GM12878 (cell line): ENCODE results near the gene ADORA2B. TPM values are rescaled to one million over a fixed set of nuclear protein-coding genes. Genes with fewer than 3 reads are reported as not detected.

Experiments used
- ATAC-seq: fragments of 200-7000 bp; cut with Tn5 transposase; 3 replicates; pipeline ENCODE4 v1.9.1; 2020; ENCODE audit warnings: mild to moderate bottlenecking, moderate library complexity
- BruUV-seq: library from RNA; stranded (reverse); fragments of 400-500 nt; replicated peaks from 2 replicates; lab custom pipeline; 2021; lab: Mats Ljungman, UMichigan
- CTCF ChIA-PET: fragments of 300-600 bp; sonication (Branson Sonifier 250); formaldehyde crosslinking; extraction: SDS; loops from one replicate; lab custom pipeline; 2021; ENCODE audit warnings: inconsistent platforms; lab: Yijun Ruan, JAX
- POLR2A ChIA-PET: fragments of 350-600 bp; formaldehyde crosslinking; extraction: SDS; loops from one replicate; lab custom pipeline; 2021; ENCODE audit warnings: inconsistent platforms; lab: Charles Lee
- RAD21 ChIA-PET: fragments of 300-600 bp; sonication (Branson Sonifier 250); formaldehyde crosslinking; loops from one replicate; lab custom pipeline; 2023; ENCODE audit warnings: antibody characterized with exemption; ENCODE audit not compliant: unreplicated experiment; lab: Charles Lee
- SMC1A ChIA-PET: fragments of 300-600 bp; sonication (Branson Sonifier 250); formaldehyde crosslinking; loops from one replicate; lab custom pipeline; 2023; ENCODE audit not compliant: unreplicated experiment, uncharacterized antibody; lab: Charles Lee
- DNase-seq: peaks from one replicate; pipeline ENCODE4 v3.0.0-alpha.2; 2011; ENCODE audit warnings: low read depth, low spot score
- FAIRE-seq: peaks from 3 replicates; lab custom pipeline; 2011; peaks lifted over from hg19 to GRCh38; lab: Jason Lieb, UNC
- H2AFZ ChIP-seq: 2 replicates; pipeline ENCODE4 v1.6.0; 2011; ENCODE audit warnings: low read depth, low read length, control low read depth; ENCODE audit not compliant: control insufficient read depth
- H3K27ac ChIP-seq: 2 replicates; pipeline ENCODE4 v1.5.1; 2011; ENCODE audit warnings: control low read depth; ENCODE audit not compliant: control insufficient read depth, insufficient read depth
- H3K27me3 ChIP-seq, 2 experiments: replicated peaks in 1 of 2; 2 replicates each; pipeline versions ENCODE4 v1.6.0 to v1.6.1; 2011; ENCODE audit warnings: low read length in 1 of 2; ENCODE audit not compliant: control insufficient read depth in 2 of 2, insufficient read depth in 2 of 2
- H3K36me3 ChIP-seq, 2 experiments: 2 replicates each; pipeline ENCODE4 v1.5.1; 2011; ENCODE audit warnings: low read length in 1 of 2; ENCODE audit not compliant: control insufficient read depth in 2 of 2, insufficient read depth in 2 of 2
- H3K4me1 ChIP-seq: 2 replicates; pipeline ENCODE4 v1.6.1; 2011; ENCODE audit warnings: mild to moderate bottlenecking, low read length, moderate library complexity, mixed read lengths; ENCODE audit not compliant: control insufficient read depth, insufficient read depth
- H3K4me2 ChIP-seq: 2 replicates; pipeline ENCODE4 v1.6.0; 2011; ENCODE audit warnings: control low read depth; ENCODE audit not compliant: control insufficient read depth, insufficient read depth
- H3K4me3 ChIP-seq: fragments of 200-600 bp; sonication (generic); 2 replicates; pipeline ENCODE4 v1.5.1; 2016
- H3K79me2 ChIP-seq: 2 replicates; pipeline ENCODE4 v1.6.0; 2011; ENCODE audit warnings: low read length; ENCODE audit not compliant: control insufficient read depth, insufficient read depth
- H3K9ac ChIP-seq: 2 replicates; pipeline ENCODE4 v1.8.0; 2011; ENCODE audit warnings: low read length, control low read depth, mixed read lengths; ENCODE audit not compliant: control insufficient read depth, insufficient read depth
- H3K9me3 ChIP-seq: replicated peaks from 3 replicates; pipeline ENCODE4 v1.5.1; 2011; ENCODE audit warnings: mild to moderate bottlenecking, low read length; ENCODE audit not compliant: control insufficient read depth, insufficient read depth
- H4K20me1 ChIP-seq: 2 replicates; pipeline ENCODE4 v1.6.0; 2011; ENCODE audit not compliant: control insufficient read depth, insufficient read depth
- ELK1 ChIP-seq: IDR thresholded peaks from 2 replicates; pipeline ENCODE4 v1.6.1; 2012; ENCODE audit warnings: low read depth, low read length, improper control_type of control experiment
- ESRRA ChIP-seq: IDR thresholded peaks from 2 replicates; pipeline ENCODE4 v1.6.1; 2012; ENCODE audit warnings: mild to moderate bottlenecking, low read length, improper control_type of control experiment
- HCFC1 ChIP-seq: fragments of 150-350 bp; IDR thresholded peaks from 2 replicates; pipeline ENCODE4 v1.6.1; 2014; ENCODE audit warnings: low read length
- KDM1A ChIP-seq: fragments of 200-600 bp; sonication (generic); IDR thresholded peaks from 2 replicates; pipeline ENCODE4 v1.6.1; 2016; ENCODE audit warnings: borderline replicate concordance
- MXI1 ChIP-seq: fragments of 150-350 bp; IDR thresholded peaks from 2 replicates; pipeline ENCODE4 v1.6.1; 2011; ENCODE audit warnings: low read depth, mild to moderate bottlenecking, inconsistent platforms, low read length, improper control_type of control experiment
- POLR2A ChIP-seq: IDR thresholded peaks from 2 replicates; pipeline ENCODE4 v1.6.1; 2011; ENCODE audit warnings: low read depth, mild to moderate bottlenecking, low read length
- SIN3A ChIP-seq: IDR thresholded peaks from 2 replicates; pipeline ENCODE4 v1.6.1; 2012; ENCODE audit warnings: low read depth, low read length, improper control_type of control experiment
- SMAD1 ChIP-seq: fragments of 450-650 bp; IDR thresholded peaks from 2 replicates; pipeline ENCODE4 v1.6.1; 2018; ENCODE audit warnings: mild to moderate bottlenecking, low read depth; ENCODE audit not compliant: partially characterized antibody
- SMC3 ChIP-seq: IDR thresholded peaks from 2 replicates; pipeline ENCODE4 v1.6.1; 2011; ENCODE audit warnings: low read length, improper control_type of control experiment, borderline replicate concordance
- TCF3 ChIP-seq: IDR thresholded peaks from 2 replicates; pipeline ENCODE4 v1.6.1; 2012; ENCODE audit warnings: low read depth, mild to moderate bottlenecking, low read length, borderline replicate concordance; ENCODE audit not compliant: insufficient read depth
- USF1 ChIP-seq: IDR thresholded peaks from 2 replicates; pipeline ENCODE4 v1.6.1; 2011; ENCODE audit warnings: borderline replicate concordance, low read depth, mild to moderate bottlenecking, moderate library complexity, mixed read lengths, low read length; ENCODE audit not compliant: insufficient read depth; ENCODE audit errors: extremely low read length
- YBX1 ChIP-seq: fragments of 450-650 bp; IDR thresholded peaks from 2 replicates; pipeline ENCODE4 v1.6.1; 2016; ENCODE audit warnings: antibody characterized with exemption
- ZNF384 ChIP-seq: IDR thresholded peaks from 2 replicates; pipeline ENCODE4 v1.6.1; 2012; ENCODE audit warnings: low read depth, mild to moderate bottlenecking, low read length, improper control_type of control experiment, borderline replicate concordance
- WGBS: methylation state at CpG from one replicate; pipeline ENCODE4 v1.1.6; 2016; ENCODE audit warnings: low lambda C conversion rate; ENCODE audit not compliant: insufficient replicate concordance, insufficient coverage; ENCODE audit errors: missing lambda C conversion rate; 5-methylcytosine and 5-hydroxymethylcytosine counted together
- in situ Hi-C: fragments of 300-500 bp; cut with MboI; formaldehyde crosslinking; loops from 9 replicates; pipeline ENCODE4 v1.14.3; 2018; ENCODE audit warnings: mixed read lengths
- intact Hi-C: fragments of 100-400 bp; cut with micrococcal nuclease; formaldehyde crosslinking; loops from one replicate; pipeline ENCODE4 v1.14.2; 2022; ENCODE audit not compliant: unreplicated experiment
- polyA plus RNA-seq, 11 experiments: library from polyadenylated mRNA; depleted of rRNA in 4 of 11; unstranded in 6 of 11; stranded (reverse) in 5 of 11; fragments of >200 nt; fragmentation: Nextera tagmentation in 4 of 11; fragmentation: Illumina TruSeq in 1 of 11; extraction: Ambion mirVana in 4 of 11; extraction: Trizol in 1 of 11; gene quantifications; 1 replicate in 1 of 11; 2 replicates in 10 of 11; pipeline versions ENCODE4 v1.2.1 to v1.2.3, GENCODE V29; 2011 to 2016; ENCODE audit warnings: inconsistent platforms in 2 of 11, missing spikeins in 2 of 11, low read depth in 1 of 11
- total RNA-seq, 4 experiments: library from RNA; depleted of rRNA in 3 of 4; stranded (reverse); fragments of >200 nt in 3 of 4; fragmentation: Illumina TruSeq in 1 of 4; extraction: Trizol in 1 of 4; gene quantifications; 2 replicates each; pipeline versions ENCODE4 v1.2.1 to v1.2.3, GENCODE V29; 2013 to 2021
- TF ChIP-seq, protein P1 (sequence below): fragments of 450-650 bp; IDR thresholded peaks from 2 replicates; pipeline ENCODE4 v1.6.1; 2017; ENCODE audit warnings: antibody characterized with exemption, mild to moderate bottlenecking, moderate library complexity
- TF ChIP-seq, protein P2 (sequence below): fragments of 450-650 bp; IDR thresholded peaks from 2 replicates; pipeline ENCODE4 v1.6.1; 2016; ENCODE audit warnings: mild to moderate bottlenecking, moderate library complexity, borderline replicate concordance

Gene ADORA2B
- total and polyA plus RNA-seq, 10 of the 15 experiments (the other 5 are each of a cell fraction or from before 2014, with no cell fraction given): 0.05 to 0.42 (median 0.17) TPM

DNA sequence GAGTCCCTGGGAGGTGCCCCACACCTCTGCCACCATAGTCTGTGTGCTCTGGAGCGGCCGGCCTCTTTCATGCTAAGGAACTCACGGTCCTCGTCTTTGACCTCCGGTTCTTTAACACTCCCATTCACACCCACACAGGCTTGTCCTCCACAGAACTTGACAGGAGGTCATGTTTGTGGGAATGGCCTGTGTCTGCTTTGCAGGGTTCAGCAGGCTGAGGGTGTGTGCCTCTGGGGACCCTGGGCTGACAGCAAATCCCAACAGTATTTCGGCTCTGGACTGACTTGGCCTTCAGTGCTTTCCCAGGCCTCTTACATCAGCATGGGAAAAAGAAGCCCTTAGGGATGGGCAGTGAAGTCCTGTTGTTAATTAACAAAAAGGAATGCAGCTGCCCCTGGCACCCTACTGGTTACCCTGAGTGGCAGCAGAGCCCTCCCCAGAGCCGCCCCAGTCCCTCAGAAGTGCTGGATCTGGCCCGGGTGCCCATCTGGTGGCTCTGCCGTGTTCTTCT, 35.4 kb upstream of the ADORA2B start (continued):
- no peak for TF ChIP-seq YBX1
- TF ChIP-seq TCF3: no peak
- no peak for TF ChIP-seq MXI1
- no peak for TF ChIP-seq SIN3A
- TF ChIP-seq ESRRA: no peak

DNA sequence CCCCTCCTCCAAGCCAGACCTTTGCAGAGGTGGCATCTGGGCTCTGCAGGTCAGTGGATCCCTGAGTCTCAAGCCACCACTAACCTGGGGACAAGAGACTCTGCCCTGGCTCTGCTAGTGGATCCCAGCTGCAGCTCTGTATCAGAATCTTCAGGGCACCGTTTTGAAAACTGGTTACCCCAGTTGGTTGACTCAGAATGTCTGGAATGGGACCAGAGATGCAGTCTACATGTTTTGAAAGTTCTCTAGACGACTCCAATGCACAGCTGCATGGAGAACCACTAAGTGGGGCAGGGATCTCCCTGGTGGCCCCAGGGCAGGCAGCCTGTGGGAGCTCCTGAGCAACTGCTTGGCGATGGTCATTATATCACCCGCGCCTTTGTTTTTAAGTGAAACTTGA, 34.1 kb upstream of the ADORA2B start:
- ATAC-seq (no peak), DNase-seq (no peak), FAIRE-seq (no peak)
- WGBS: 51% methylated on average over 5 of the region's 5 CpGs
- BruUV-seq: no TSS peak
- in situ Hi-C loops: no loop called here
- H3K9ac ChIP-seq: no peak overlapping the region
- CTCF ChIA-PET: no interaction called here
- no peaks in the 10 kb centered on the region for H4K20me1 ChIP-seq
- H3K9me3 ChIP-seq: no peaks in the 10 kb centered on the region
- SMC1A ChIA-PET: no interaction called here
- no peak overlapping the region for H2AFZ ChIP-seq
- intact Hi-C loops: no loop called here
- H3K79me2 ChIP-seq: no peaks in the 10 kb centered on the region
- POLR2A ChIA-PET: no interaction called here
- no peaks in the 10 kb centered on the region for H3K4me1 ChIP-seq
- no peaks in the 10 kb centered on the region; a peak in 1 of 4 replicates for H3K27me3 ChIP-seq
- H3K4me3 ChIP-seq: no peak overlapping the region
- H3K36me3 ChIP-seq: no peaks in the 10 kb centered on the region
- RAD21 ChIA-PET: no interaction called here
- H3K27ac ChIP-seq: no peak overlapping the region
- no peak overlapping the region for H3K4me2 ChIP-seq
- TF ChIP-seq SMAD1 (no peak), HCFC1 (no peak), SMC3 (no peak), ZNF384 (no peak), USF1 (no peak), KDM1A (no peak), POLR2A (no peak), ELK1 (no peak)
- TF ChIP-seq, protein P1, sequence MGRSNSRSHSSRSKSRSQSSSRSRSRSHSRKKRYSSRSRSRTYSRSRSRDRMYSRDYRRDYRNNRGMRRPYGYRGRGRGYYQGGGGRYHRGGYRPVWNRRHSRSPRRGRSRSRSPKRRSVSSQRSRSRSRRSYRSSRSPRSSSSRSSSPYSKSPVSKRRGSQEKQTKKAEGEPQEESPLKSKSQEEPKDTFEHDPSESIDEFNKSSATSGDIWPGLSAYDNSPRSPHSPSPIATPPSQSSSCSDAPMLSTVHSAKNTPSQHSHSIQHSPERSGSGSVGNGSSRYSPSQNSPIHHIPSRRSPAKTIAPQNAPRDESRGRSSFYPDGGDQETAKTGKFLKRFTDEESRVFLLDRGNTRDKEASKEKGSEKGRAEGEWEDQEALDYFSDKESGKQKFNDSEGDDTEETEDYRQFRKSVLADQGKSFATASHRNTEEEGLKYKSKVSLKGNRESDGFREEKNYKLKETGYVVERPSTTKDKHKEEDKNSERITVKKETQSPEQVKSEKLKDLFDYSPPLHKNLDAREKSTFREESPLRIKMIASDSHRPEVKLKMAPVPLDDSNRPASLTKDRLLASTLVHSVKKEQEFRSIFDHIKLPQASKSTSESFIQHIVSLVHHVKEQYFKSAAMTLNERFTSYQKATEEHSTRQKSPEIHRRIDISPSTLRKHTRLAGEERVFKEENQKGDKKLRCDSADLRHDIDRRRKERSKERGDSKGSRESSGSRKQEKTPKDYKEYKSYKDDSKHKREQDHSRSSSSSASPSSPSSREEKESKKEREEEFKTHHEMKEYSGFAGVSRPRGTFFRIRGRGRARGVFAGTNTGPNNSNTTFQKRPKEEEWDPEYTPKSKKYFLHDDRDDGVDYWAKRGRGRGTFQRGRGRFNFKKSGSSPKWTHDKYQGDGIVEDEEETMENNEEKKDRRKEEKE: no peak
- TF ChIP-seq, protein P2, sequence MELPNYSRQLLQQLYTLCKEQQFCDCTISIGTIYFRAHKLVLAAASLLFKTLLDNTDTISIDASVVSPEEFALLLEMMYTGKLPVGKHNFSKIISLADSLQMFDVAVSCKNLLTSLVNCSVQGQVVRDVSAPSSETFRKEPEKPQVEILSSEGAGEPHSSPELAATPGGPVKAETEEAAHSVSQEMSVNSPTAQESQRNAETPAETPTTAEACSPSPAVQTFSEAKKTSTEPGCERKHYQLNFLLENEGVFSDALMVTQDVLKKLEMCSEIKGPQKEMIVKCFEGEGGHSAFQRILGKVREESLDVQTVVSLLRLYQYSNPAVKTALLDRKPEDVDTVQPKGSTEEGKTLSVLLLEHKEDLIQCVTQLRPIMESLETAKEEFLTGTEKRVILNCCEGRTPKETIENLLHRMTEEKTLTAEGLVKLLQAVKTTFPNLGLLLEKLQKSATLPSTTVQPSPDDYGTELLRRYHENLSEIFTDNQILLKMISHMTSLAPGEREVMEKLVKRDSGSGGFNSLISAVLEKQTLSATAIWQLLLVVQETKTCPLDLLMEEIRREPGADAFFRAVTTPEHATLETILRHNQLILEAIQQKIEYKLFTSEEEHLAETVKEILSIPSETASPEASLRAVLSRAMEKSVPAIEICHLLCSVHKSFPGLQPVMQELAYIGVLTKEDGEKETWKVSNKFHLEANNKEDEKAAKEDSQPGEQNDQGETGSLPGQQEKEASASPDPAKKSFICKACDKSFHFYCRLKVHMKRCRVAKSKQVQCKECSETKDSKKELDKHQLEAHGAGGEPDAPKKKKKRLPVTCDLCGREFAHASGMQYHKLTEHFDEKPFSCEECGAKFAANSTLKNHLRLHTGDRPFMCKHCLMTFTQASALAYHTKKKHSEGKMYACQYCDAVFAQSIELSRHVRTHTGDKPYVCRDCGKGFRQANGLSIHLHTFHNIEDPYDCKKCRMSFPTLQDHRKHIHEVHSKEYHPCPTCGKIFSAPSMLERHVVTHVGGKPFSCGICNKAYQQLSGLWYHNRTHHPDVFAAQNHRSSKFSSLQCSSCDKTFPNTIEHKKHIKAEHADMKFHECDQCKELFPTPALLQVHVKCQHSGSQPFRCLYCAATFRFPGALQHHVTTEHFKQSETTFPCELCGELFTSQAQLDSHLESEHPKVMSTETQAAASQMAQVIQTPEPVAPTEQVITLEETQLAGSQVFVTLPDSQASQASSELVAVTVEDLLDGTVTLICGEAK: no peak
